GM18909 (cell line): ENCODE measurements around the gene STK26.
"Not testable (repeated sequence)": the region's sequence is repeated elsewhere in the genome, so short reads cannot be mapped to it uniquely, and the experiment has no call there.

Experiments used
- ATAC-seq: cut with Tn5 transposase; IDR thresholded peaks from one replicate; pipeline ENCODE4 v1.9.1; 2021; ENCODE audit warnings: mild to moderate bottlenecking; ENCODE audit not compliant: unreplicated experiment, poor library complexity

The STK26 gene

GRCh38 chrX:132022967-132023895 is at the start of gene STK26:
TSS of gene STK26 (plus strand) at chrX:132023302. CDS start at chrX:132023618, 316 bp downstream.
- ATAC-seq = peak; percentile 81

- ATAC-seq = no peak
These were observed 47.3 kb upstream of the STK26 start for GRCh38 chrX:131975851-131976250.

- no peak for ATAC-seq
These were observed 45.5 kb upstream of the STK26 start for GRCh38 chrX:131977619-131978018.

- no peak for ATAC-seq
These were observed 44.0 kb upstream of the STK26 start for GRCh38 chrX:131979116-131979515.

GRCh38 chrX:131985526-131986049 is 37.5 kb upstream of the STK26 start:
- no peak for ATAC-seq

- ATAC-seq = peak; percentile 98
These were observed 35.9 kb upstream of the STK26 start for GRCh38 chrX:131987252-131987651.

- ATAC-seq = no peak
These were observed 34.9 kb upstream of the STK26 start for GRCh38 chrX:131988236-131988635.

- ATAC-seq = no peak
These were observed 22.0 kb upstream of the STK26 start for GRCh38 chrX:132001127-132001526.

- no peak for ATAC-seq
These were observed 18.4 kb upstream of the STK26 start for GRCh38 chrX:132004728-132005127.

GRCh38 chrX:132009350-132009749 is 13.8 kb upstream of the STK26 start:
- ATAC-seq = no peak

- ATAC-seq = not testable (repeated sequence)
These were observed 12.9 kb upstream of the STK26 start for GRCh38 chrX:132010213-132010612.

GRCh38 chrX:132015875-132016274 is 7.2 kb upstream of the STK26 start:
- ATAC-seq = no peak

GRCh38 chrX:132016628-132017430 is 6.3 kb upstream of the STK26 start:
- ATAC-seq = no peak

GRCh38 chrX:132017431-132018185 is 5.5 kb upstream of the STK26 start:
- no peak for ATAC-seq

- peak; percentile 31 for ATAC-seq
These were observed 720 bp upstream of the STK26 start for GRCh38 chrX:132022198-132022966.

GRCh38 chrX:132023896-132024386 is 839 bp downstream of the STK26 start:
- ATAC-seq = peak; percentile 56

- no peak for ATAC-seq
These were observed 1.9 kb downstream of the STK26 start for GRCh38 chrX:132025041-132025440.

GRCh38 chrX:132030264-132030663 is 7.2 kb downstream of the STK26 start:
- no peak for ATAC-seq

- no peak for ATAC-seq
These were observed 8.8 kb downstream of the STK26 start for GRCh38 chrX:132031867-132032266.
